ENCODE results near the gene PSMB8.

The PSMB8 gene

DNA sequence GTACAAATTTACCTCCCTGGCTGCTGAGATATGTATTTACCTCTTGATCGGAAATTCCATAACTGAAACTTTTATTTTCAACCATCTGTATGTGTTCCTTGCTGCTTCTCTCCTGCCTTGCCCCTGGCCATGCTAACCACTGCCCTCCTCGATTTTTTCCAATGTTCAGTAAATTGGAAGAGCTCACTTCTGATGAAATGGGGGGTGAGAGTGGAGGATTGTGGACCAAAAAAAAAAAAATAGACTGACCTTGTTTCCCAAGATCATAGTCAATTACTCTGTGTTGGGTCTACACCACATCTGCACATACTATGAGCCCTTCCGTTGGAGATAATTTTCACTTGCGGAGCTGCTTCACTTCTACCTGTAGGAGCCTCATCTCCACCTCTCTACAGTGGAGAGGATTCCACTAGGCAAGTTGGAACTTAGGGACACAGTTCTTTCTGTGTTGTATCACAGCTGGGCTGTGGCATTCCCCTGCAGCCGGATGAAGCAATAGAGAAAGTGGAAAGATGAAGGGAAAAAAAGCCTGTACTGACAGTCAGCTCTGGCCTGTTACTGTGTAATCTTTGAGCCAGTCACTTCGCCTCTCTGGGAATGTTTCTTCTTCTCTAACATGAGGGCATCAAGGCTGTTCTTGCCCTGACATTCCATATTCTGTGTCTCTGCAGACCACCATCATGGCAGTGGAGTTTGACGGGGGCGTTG lies 11.8 kb upstream of the PSMB8 start:
- no peak for DNase-seq

DNA sequence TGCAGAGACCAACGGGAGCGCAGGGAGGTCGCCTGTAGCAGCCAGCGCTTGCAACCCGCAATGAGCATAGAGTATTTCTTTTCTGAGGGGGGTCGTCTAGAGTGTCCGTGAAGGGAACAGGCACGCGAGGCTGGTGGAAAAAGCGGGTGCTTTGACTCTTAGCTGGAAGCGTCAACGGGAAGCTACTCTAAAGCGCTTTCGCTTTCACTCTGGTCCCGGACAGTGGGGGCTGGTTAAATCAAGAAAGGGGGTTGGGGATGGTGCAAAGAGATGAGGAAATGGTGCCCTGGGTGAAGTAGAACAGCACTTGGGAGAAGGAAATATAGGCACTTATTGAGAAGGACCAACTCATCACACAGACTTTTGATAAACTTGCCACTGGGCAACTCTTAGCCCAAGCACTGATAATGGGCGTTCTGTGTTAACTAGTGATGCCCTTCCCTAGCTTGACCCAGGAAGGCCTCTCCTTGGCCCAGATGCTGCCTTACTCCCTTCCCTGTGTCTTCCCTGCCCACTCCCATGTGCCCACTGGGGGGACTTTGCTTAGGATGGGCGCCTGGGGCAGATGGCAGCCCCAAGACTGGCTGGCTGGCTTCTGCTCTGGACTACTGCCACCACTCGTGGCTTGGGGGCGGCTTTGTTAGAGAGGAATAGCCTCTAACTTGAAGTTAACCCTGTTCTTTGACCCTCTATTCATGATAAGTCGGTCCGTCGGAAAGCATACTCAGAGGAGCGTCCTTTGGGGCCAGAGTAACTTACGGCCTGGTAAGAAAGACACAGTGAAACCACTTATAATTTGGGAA lies 10.7 kb upstream of the PSMB8 start:
- DNase-seq: peak; percentile 39

DNA sequence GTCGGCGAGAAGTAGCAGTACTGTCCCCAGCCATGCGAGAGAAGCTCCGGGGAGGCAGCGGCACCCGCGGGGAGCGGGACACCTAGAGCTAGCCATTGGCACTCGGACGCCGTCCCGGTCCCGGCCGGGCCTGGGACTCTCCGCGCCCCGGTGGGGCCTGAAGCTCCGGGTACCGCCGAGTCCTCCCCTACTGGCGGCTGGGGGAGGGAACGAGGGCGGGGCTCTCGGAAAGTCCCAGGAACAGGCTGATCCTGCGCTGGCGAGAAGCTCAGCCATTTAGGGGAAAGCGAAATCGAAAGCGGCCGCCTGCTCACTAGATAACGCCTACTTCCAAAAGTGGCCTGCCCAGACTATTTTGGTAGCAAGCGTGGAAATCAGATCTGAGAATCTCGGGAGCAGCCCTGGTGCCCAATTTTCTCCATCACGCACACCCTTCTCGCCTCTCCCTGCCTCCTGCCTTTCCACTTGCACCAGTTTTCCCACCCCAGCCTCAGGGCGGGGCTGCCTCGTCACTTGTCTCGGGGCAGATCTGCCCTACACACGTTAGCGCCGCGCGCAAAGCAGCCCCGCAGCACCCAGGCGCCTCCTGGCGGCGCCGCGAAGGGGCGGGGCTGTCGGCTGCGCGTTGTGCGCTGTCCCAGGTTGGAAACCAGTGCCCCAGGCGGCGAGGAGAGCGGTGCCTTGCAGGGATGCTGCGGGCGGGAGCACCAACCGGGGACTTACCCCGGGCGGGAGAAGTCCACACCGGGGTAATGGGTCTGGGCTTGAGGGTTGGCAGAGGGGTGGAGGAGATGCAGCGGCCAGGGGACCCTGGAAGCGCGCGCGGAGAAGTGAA lies 9.9 kb upstream of the PSMB8 start, which contains the start of the genes PSMB9 and TAP1:
Gene PSMB9, plus strand, starts transcription at position 652 of the 835 bp plus-strand sequence. Its CDS starts 38 bp downstream, at position 690.
Gene TAP1, minus strand, starts transcription at position 164 of the 835 bp plus-strand sequence. Its CDS starts 68 bp downstream, at position 96.
- DNase-seq: peak; percentile 88

GRCh38 chr6:32852844-32853540 lies 9.1 kb upstream of the PSMB8 start:
- DNase-seq: peak; percentile 30

DNA sequence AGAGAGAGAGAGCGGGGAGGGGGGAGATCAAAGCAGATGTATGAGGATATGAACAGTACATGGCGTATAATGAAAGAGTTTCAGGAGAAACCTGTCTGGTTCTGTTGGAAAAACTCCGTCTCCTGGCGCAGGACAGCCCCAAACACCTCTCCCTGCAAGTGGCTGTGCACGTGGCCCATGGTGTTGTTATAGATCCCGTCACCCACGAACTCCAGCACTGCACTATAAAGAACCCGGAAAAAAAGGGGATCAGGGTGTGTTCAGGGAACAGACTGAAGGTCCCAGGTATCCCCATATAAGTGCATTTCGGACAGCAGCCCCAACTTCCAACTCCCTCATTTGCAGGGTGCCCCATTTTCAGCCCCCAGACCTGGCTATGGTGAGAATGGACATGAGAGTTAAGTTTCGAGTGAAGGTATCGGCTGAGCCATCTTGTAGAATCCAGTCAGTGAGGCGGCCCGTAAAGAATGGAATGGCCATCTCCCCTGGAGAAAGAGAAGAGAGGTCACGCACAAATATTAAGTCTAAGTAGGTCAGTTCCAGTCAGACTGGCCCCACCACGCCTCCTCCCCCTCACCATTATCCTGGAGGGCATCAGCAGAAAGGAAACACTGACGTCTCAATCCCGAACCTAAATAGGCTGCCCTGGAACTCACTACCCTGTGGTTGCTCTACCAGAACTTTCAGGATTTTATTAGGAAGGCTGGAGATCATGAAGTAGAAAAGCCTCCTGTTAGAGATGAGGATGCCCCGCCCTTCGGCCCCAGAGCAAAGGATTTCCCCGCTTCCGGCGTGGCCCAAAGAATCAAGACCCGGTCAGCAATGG lies 8.4 kb upstream of the PSMB8 start:
- DNase-seq: no peak

GRCh38 chr6:32851025-32851424 lies 7.2 kb upstream of the PSMB8 start:
- DNase-seq: no peak

- no peak for DNase-seq
Measured at GRCh38 chr6:32849126-32849525, 5.3 kb upstream of the PSMB8 start.

DNA sequence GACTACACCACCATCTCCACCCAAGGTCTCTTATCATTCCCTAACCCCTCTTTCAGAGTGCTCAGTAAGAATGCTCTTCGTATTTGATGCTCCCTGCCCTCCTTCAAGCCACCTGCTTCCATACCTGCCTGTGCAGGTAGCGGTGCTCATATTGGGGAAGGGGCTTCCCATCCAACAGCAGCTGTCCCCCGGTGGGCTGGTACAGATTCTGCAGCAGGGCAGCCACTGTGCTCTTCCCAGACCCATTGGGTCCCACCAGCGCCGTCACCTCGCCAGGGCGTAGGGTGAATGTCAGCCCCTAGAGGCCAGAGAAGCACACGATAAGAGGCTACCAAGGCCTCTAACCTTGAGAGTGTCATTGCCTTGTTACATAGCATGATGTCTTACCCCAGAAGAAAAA lies 3.9 kb upstream of the PSMB8 start:
- DNase-seq: no peak

DNA sequence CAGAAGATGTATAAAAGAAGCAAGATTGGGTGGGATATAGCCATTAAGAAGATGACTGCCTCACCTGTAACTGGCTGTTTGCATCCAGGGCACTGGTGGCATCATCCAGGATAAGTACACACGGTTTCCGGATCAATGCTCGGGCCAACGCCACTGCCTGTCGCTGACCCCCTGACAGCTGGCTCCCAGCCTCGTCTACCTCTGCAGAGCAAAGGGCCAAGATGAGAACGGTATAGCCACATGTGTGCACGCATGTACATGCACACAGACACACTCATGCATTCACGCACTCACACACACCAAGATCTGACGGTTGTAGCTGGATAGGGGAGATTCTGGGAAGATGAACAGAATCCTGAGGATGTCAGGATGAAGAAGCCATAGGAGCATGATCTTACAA lies 3.2 kb upstream of the PSMB8 start:
- no peak for DNase-seq

DNA sequence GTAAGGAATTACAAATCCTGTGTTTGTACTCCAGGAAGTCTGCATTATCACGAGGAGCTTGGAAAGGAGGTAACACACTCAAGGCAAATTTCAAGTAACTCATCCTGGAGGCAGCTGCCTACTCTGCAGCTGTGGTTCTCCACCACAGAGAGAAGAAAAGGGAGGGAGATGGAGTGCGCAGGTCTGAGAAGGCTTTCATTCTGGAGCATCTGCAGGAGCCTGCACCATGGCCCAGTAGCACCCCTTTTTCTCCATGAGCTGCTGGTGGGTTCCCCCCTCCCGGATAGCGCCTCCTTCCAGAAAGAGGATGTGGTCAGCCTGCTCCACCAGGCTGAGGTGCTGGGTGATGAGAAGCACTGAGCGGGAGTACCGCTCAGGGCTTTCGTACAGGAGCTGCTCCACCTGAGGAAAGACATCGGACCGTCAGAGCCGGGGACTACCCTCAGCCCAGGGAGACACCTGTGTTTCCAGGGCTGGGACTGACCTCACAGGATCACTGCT lies 1.6 kb upstream of the PSMB8 start:
- DNase-seq: no peak

- no peak for DNase-seq
Measured at GRCh38 chr6:32844839-32845383, 1.1 kb upstream of the PSMB8 start.

- no peak for DNase-seq
Measured at GRCh38 chr6:32843331-32843978, 392 bp downstream of the PSMB8 start.

GRCh38 chr6:32842690-32843089 lies 1.2 kb downstream of the PSMB8 start:
- DNase-seq: no peak

DNA sequence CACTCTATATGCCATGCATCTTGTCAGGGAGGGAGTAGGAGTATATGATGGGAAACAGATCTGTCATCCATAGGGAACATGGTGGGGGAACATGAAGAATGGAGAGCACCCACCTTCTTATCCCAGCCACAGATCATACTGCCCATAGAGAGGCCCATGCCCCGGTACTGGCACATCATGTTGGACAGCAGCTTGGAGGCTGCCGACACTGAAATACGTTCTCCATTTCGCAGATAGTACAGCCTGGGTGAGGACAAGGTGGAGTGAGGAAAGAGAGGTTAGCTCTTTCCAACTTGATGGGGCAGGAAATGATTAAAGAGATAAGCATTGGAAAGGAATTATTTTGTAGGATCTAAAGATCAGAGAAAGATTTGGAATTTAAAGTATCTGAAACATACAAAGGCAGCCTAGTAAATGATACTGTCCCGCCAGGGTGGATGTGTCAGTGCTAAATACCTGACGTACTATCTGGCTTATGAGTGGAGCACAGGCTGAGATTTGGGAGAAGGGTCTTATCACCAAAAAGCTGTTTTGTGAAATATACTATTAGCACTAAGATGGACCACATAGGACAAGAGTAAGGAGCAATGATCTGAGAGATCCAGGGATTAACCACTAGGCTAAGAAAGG lies 1.7 kb downstream of the PSMB8 start:
- no peak for DNase-seq

DNA sequence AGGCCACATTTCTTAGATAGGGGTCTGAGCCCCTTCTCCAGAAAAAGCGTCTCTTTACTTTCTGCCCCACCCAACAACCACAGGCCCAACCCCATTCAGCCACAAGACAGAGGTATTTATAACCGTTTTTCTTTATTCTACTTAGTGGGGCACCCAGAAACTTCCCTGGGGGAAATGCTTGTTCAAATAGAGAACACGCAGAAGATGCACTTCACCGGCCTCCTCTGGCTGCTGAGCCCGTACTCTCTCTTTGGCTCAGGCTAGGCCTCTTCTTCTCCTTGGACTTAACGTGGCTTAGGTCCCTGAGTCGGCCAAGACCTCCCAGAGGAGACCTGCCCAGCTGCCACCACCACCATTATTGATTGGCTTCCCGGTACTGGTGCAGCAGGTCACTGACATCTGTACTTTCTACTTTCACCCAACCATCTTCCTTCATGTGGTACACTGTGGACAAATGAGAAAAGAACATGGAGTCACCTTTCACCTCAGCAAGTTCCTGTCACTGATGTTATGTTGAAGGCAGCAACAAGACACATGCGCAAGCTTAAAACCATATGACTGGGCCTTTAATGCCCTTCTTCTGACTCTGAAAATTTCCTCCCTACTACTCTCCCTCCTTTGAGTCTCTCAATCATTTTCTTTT lies 3.1 kb downstream of the PSMB8 start:
- no peak for DNase-seq

DNA sequence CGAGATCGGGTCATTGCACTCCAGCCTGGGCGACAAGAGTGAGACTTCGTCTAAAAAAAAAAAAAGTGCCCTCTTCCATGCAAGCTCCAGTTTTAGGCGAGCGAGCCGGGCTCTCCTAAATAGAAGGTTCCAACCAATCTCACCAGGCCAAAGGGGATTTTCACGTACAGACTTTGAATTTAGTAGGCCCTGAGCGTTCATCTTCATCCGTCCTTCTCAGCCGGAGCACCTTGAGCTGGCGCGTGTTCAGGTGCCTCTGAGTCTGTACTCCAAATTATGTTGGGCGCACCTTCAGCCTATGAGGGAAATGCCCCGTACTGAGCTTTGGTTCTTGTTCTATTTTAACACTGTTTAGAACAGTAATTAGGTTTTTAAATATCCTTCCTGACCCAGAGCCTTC lies 4.5 kb downstream of the PSMB8 start:
- no peak for DNase-seq

GRCh38 chr6:32838114-32838958 lies 5.5 kb downstream of the PSMB8 start, which contains the start of gene TAP2:
Gene TAP2, minus strand, starts transcription at chr6:32838739. Its CDS starts 506 bp downstream, at chr6:32838233.
- DNase-seq: peak; percentile 95

- no peak for DNase-seq
Measured at GRCh38 chr6:32837651-32838113, 6.2 kb downstream of the PSMB8 start.

All from effector CD8-positive, alpha-beta T cell (primary cell).